ENCODE data around the gene PRPF6.
A peak's percentile ranks its signal among the peaks of the same experiment; 100 is the strongest.

PRPF6 gene

GRCh38 chr20:63980806-63981728 lies at the start of gene PRPF6:
Gene PRPF6, plus strand, starts transcription at chr20:63981132. Its CDS starts 114 bp downstream, at chr20:63981246.
- peak; percentile 83 for DNase-seq

GRCh38 chr20:63931735-63932134 lies 49.2 kb upstream of the PRPF6 start:
- DNase-seq: no peak

GRCh38 chr20:63932606-63933160 lies 48.2 kb upstream of the PRPF6 start:
- DNase-seq: no peak

- DNase-seq: no peak
Observed at GRCh38 chr20:63933646-63934045, 47.3 kb upstream of the PRPF6 start.

GRCh38 chr20:63934271-63935068 lies 46.5 kb upstream of the PRPF6 start:
- no peak for DNase-seq

- DNase-seq: no peak
Observed at GRCh38 chr20:63935447-63935846, 45.5 kb upstream of the PRPF6 start.

- DNase-seq: no peak
Observed at GRCh38 chr20:63937596-63937995, 43.3 kb upstream of the PRPF6 start.

GRCh38 chr20:63939061-63939935 lies 41.6 kb upstream of the PRPF6 start:
- no peak for DNase-seq

GRCh38 chr20:63940071-63940471 lies 40.9 kb upstream of the PRPF6 start:
- no peak for DNase-seq

- DNase-seq: no peak
Observed at GRCh38 chr20:63940472-63941266, 40.3 kb upstream of the PRPF6 start.

GRCh38 chr20:63941282-63942081 lies 39.5 kb upstream of the PRPF6 start:
- DNase-seq: no peak

GRCh38 chr20:63942250-63942951 lies 38.5 kb upstream of the PRPF6 start:
- no peak for DNase-seq

GRCh38 chr20:63942969-63943807 lies 37.7 kb upstream of the PRPF6 start:
- no peak for DNase-seq

GRCh38 chr20:63943808-63944077 lies 37.2 kb upstream of the PRPF6 start:
- no peak for DNase-seq

GRCh38 chr20:63944078-63944941 lies 36.6 kb upstream of the PRPF6 start:
- no peak for DNase-seq

- DNase-seq: no peak
Observed at GRCh38 chr20:63945031-63945658, 35.8 kb upstream of the PRPF6 start.

- no peak for DNase-seq
Observed at GRCh38 chr20:63945921-63946920, 34.7 kb upstream of the PRPF6 start.

Measured in NCI-H748 treated with DMSO at 0.1 percent for 48 hours (cell line).